K562 (cell line): ENCODE results near the gene MEF2C.

ENCODE experiments used
- BDP1 ChIP-seq: IDR thresholded peaks from 3 replicates; pipeline ENCODE4 v1.6.1; 2011; ENCODE audit not compliant: insufficient read length, insufficient read depth
- CTBP1 ChIP-seq: fragments of 450-650 bp; IDR thresholded peaks from 2 replicates; pipeline ENCODE4 v1.6.1; 2016; ENCODE audit warnings: borderline replicate concordance
- KLF6 ChIP-seq: fragments of 250-450 bp; sonication (Bioruptor Pico); IDR thresholded peaks from 2 replicates; pipeline ENCODE4 v1.4.0; 2020; ENCODE audit warnings: mild to moderate bottlenecking, moderate library complexity, borderline replicate concordance
- NFIC ChIP-seq: fragments of 450-650 bp; IDR thresholded peaks from 2 replicates; pipeline ENCODE4 v1.6.1; 2017; ENCODE audit warnings: mild to moderate bottlenecking, inconsistent platforms
- ZNF280A ChIP-seq: fragments of 450-650 bp; IDR thresholded peaks from 2 replicates; pipeline ENCODE4 v1.6.1; 2018; ENCODE audit warnings: mild to moderate bottlenecking, low read depth; ENCODE audit not compliant: partially characterized antibody
- TF ChIP-seq, protein P1 (sequence below), 2 experiments: fragments of 450-650 bp; formaldehyde crosslinking in 1 of 2; IDR thresholded peaks; 2 replicates each; pipeline versions ENCODE4 v1.4.0 to v1.6.1; 2014 to 2020; ENCODE audit warnings: mild to moderate bottlenecking in 2 of 2, borderline replicate concordance in 1 of 2, low read depth in 1 of 2

DNA sequence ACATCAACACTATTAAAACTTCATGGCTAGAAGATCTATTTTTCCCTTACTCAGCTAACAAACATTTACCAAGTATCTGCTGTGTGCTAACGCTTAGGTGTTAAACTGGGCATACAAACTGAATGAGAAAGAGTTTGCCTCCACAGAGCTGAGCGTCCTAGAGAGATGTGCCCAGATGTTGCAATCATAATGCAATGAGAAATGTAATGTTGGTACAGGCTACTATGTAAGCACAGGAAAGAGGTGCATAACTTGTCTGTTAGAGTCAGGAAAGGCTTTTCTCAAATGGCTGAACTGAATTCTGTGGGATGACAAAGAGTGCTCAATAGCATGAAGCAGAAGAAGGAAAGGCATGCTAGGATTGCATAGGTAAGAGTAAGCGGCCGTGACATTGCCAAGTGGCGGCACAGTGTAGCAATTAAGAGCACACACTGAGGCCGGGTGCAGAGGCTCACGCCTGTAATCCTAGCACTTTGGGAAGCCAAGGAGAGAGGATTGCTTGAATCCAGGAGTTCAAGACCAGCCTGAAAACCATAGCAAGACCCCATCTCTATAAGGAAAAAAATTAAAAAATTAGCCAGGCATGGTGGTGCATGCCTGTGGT is 137.8 kb downstream of the MEF2C start:
- TF ChIP-seq ZNF280A (no peak), CTBP1 (no peak), KLF6 (CRISPR knock-in tag) (no peak), BDP1 (no peak), NFIC (no peak)
- TF ChIP-seq, protein P1, sequence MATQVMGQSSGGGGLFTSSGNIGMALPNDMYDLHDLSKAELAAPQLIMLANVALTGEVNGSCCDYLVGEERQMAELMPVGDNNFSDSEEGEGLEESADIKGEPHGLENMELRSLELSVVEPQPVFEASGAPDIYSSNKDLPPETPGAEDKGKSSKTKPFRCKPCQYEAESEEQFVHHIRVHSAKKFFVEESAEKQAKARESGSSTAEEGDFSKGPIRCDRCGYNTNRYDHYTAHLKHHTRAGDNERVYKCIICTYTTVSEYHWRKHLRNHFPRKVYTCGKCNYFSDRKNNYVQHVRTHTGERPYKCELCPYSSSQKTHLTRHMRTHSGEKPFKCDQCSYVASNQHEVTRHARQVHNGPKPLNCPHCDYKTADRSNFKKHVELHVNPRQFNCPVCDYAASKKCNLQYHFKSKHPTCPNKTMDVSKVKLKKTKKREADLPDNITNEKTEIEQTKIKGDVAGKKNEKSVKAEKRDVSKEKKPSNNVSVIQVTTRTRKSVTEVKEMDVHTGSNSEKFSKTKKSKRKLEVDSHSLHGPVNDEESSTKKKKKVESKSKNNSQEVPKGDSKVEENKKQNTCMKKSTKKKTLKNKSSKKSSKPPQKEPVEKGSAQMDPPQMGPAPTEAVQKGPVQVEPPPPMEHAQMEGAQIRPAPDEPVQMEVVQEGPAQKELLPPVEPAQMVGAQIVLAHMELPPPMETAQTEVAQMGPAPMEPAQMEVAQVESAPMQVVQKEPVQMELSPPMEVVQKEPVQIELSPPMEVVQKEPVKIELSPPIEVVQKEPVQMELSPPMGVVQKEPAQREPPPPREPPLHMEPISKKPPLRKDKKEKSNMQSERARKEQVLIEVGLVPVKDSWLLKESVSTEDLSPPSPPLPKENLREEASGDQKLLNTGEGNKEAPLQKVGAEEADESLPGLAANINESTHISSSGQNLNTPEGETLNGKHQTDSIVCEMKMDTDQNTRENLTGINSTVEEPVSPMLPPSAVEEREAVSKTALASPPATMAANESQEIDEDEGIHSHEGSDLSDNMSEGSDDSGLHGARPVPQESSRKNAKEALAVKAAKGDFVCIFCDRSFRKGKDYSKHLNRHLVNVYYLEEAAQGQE (IDR thresholded peaks at IDR 0.05; ENCODE audit: borderline replicate concordance), result no peak
- TF ChIP-seq, protein P1 (CRISPR knock-in tag; IDR thresholded peaks at IDR 0.05; ENCODE audit: low read depth), result no peak
